Activated T-helper 1 cell treated with anti-CD3 and anti-CD28 coated beads, Interleukin-2, amount 50 U/mL, for 16 hours (primary cell): Measurements from ENCODE around the gene PAX3.

Experiments
- DNase-seq, 2 donors: peaks; one replicate each; pipeline ENCODE4 v3.0.0-alpha.2; 2020; ENCODE audit warnings: low read depth in 1 of 2, low spot score in 1 of 2

The PAX3 gene

GRCh38 chr2:222298311-222299150 lies at the start of gene PAX3:
PAX3 (minus strand) TSS chr2:222298998; CDS start chr2:222298615, 383 bp downstream.
- no peak for DNase-seq

- DNase-seq, result no peak
These were observed 42.5 kb upstream of the PAX3 start for GRCh38 chr2:222341331-222341730.

- DNase-seq, result no peak
These were observed 39.6 kb upstream of the PAX3 start for GRCh38 chr2:222338374-222338773.

GRCh38 chr2:222336931-222337330 lies 38.1 kb upstream of the PAX3 start:
- DNase-seq, result no peak

- no peak for DNase-seq
These were observed 37.6 kb upstream of the PAX3 start for GRCh38 chr2:222336442-222336841.

- DNase-seq, result no peak
These were observed 36.1 kb upstream of the PAX3 start for GRCh38 chr2:222334914-222335313.

GRCh38 chr2:222333397-222333796 lies 34.6 kb upstream of the PAX3 start:
- DNase-seq, result no peak

- DNase-seq, result no peak
These were observed 33.3 kb upstream of the PAX3 start for GRCh38 chr2:222332116-222332515.

- DNase-seq, result no peak
These were observed 32.1 kb upstream of the PAX3 start for GRCh38 chr2:222330910-222331309.

GRCh38 chr2:222322236-222322635 lies 23.4 kb upstream of the PAX3 start:
- DNase-seq, result no peak

GRCh38 chr2:222320436-222321395 lies 21.9 kb upstream of the PAX3 start:
- no peak for DNase-seq

GRCh38 chr2:222319586-222320435 lies 21.0 kb upstream of the PAX3 start:
- no peak for DNase-seq

GRCh38 chr2:222318712-222319585 lies 20.2 kb upstream of the PAX3 start:
- DNase-seq, result no peak

- no peak for DNase-seq
These were observed 19.4 kb upstream of the PAX3 start for GRCh38 chr2:222318026-222318711.

- DNase-seq, result no peak
These were observed 16.8 kb upstream of the PAX3 start for GRCh38 chr2:222315443-222316121.

GRCh38 chr2:222313816-222314215 lies 15.0 kb upstream of the PAX3 start:
- no peak for DNase-seq

GRCh38 chr2:222311978-222312738 lies 13.4 kb upstream of the PAX3 start:
- DNase-seq, result no peak

- no peak for DNase-seq
These were observed 12.7 kb upstream of the PAX3 start for GRCh38 chr2:222311319-222311977.
